SK-N-SH (cell line): ENCODE results near the gene LRRC25. TPM values are rescaled to one million over a fixed set of nuclear protein-coding genes. Genes with fewer than 3 reads are reported as not detected.
"Not testable (repeated sequence)": the region's sequence is repeated elsewhere in the genome, so short reads cannot be mapped to it uniquely, and the experiment has no call there.

Experiments
- CTCF ChIA-PET: fragments of 300-600, 350-600 bp; formaldehyde crosslinking; extraction: SDS; loops from one replicate; lab custom pipeline; 2021; lab: Yijun Ruan, JAX
- POLR2A ChIA-PET: fragments of 350-600 bp; sonication (Branson Sonifier 250); formaldehyde crosslinking; extraction: SDS; loops from one replicate; lab custom pipeline; 2020; ENCODE audit warnings: antibody characterized with exemption, inconsistent platforms; lab: Yijun Ruan, JAX
- DNase-seq: peaks from one replicate; pipeline ENCODE4 v3.0.0; 2012
- H2AFZ ChIP-seq: fragments of 200-600 bp; sonication (generic); 2 replicates; pipeline ENCODE4 v1.8.1; 2016; ENCODE audit warnings: antibody characterized with exemption, mild to moderate bottlenecking, low read depth
- H3F3A ChIP-seq: fragments of 200-600 bp; sonication (generic); replicated peaks from 2 replicates; pipeline ENCODE3; 2016; ENCODE audit warnings: antibody characterized with exemption, mild to moderate bottlenecking; ENCODE audit not compliant: insufficient read depth
- H3K27ac ChIP-seq, 2 experiments: fragments of 200-500 bp in 1 of 2; fragments of 200-600 bp in 1 of 2; sonication (Bioruptor generic) in 1 of 2; sonication (generic), shearing (Covaris generic) in 1 of 2; 2 replicates each; pipeline versions ENCODE4 v1.5.1 to v1.6.1; 2014 to 2016; ENCODE audit warnings: low read depth in 2 of 2, inconsistent platforms in 1 of 2, low read length in 1 of 2, mild to moderate bottlenecking in 1 of 2, mixed read lengths in 1 of 2
- H3K27me3 ChIP-seq: fragments of 200-600 bp; sonication (generic), shearing (Covaris generic); 2 replicates; pipeline ENCODE4 v1.6.1; 2016; ENCODE audit warnings: mixed run types; ENCODE audit not compliant: insufficient read depth
- H3K36me3 ChIP-seq, 2 experiments: fragments of 200-500 bp in 1 of 2; fragments of 200-600 bp in 1 of 2; sonication (Bioruptor generic) in 1 of 2; sonication (generic) in 1 of 2; replicated peaks in 1 of 2; 2 replicates each; pipeline versions ENCODE3 to v1.5.1; 2014 to 2016; ENCODE audit warnings: low read length in 1 of 2, mild to moderate bottlenecking in 1 of 2; ENCODE audit not compliant: insufficient read depth in 2 of 2, control insufficient read depth in 1 of 2
- H3K4me1 ChIP-seq, 2 experiments: fragments of 200-500 bp in 1 of 2; fragments of 200-600 bp in 1 of 2; sonication (Bioruptor generic) in 1 of 2; sonication (generic), shearing (Covaris generic) in 1 of 2; 2 replicates each; pipeline versions ENCODE4 v1.5.1 to v1.6.1; 2014 to 2016; ENCODE audit warnings: low read depth in 1 of 2, low read length in 1 of 2, mixed run types in 1 of 2; ENCODE audit not compliant: insufficient read depth in 2 of 2, control insufficient read depth in 1 of 2
- H3K4me2 ChIP-seq: fragments of 200-600 bp; sonication (generic), shearing (Covaris generic); 2 replicates; pipeline ENCODE4 v1.6.1; 2017; ENCODE audit warnings: mixed run types
- H3K4me3 ChIP-seq, 2 experiments: fragments of 200-500 bp in 1 of 2; fragments of 200-600 bp in 1 of 2; sonication (Bioruptor generic) in 1 of 2; sonication (generic), shearing (Covaris generic) in 1 of 2; 2 replicates each; pipeline versions ENCODE4 v1.5.1 to v1.8.1; 2014 to 2016; ENCODE audit warnings: low read depth in 2 of 2, inconsistent platforms in 1 of 2, low read length in 1 of 2, mild to moderate bottlenecking in 1 of 2, mixed read lengths in 1 of 2, moderate library complexity in 1 of 2
- H3K79me2 ChIP-seq: fragments of 200-600 bp; sonication (generic); 2 replicates; pipeline ENCODE4 v1.8.1; 2017; ENCODE audit warnings: mild to moderate bottlenecking; ENCODE audit not compliant: insufficient read depth
- H3K9ac ChIP-seq: fragments of 200-600 bp; sonication (generic); 2 replicates; pipeline ENCODE4 v1.6.1; 2017; ENCODE audit warnings: mixed run types
- H3K9me2 ChIP-seq: fragments of 200-600 bp; sonication (generic); 2 replicates; pipeline ENCODE4 v1.6.1; 2017; ENCODE audit warnings: mixed run types
- H3K9me3 ChIP-seq: fragments of 200-600 bp; sonication (generic); 2 replicates; pipeline ENCODE4 v1.6.1; 2017; ENCODE audit warnings: mixed run types, mild to moderate bottlenecking, moderate library complexity
- H4K20me1 ChIP-seq: fragments of 200-600 bp; sonication (generic); 2 replicates; pipeline ENCODE4 v1.6.1; 2017; ENCODE audit warnings: mild to moderate bottlenecking, mixed run types; ENCODE audit not compliant: insufficient read depth
- ELF1 ChIP-seq: IDR thresholded peaks from 2 replicates; pipeline ENCODE4 v1.4.0; 2012
- EZH2phosphoT487 ChIP-seq: fragments of 200-600 bp; sonication (generic); IDR thresholded peaks from 2 replicates; pipeline ENCODE4 v1.6.1; 2017; ENCODE audit warnings: low read depth, mixed run types, mild to moderate bottlenecking, antibody characterized with exemption, moderate library complexity, borderline replicate concordance
- FOSL2 ChIP-seq: IDR thresholded peaks from 2 replicates; pipeline ENCODE4 v1.4.0; 2012; ENCODE audit warnings: low read depth, mild to moderate bottlenecking, moderate library complexity, borderline replicate concordance
- GATA2 ChIP-seq: sonication (generic); formaldehyde crosslinking; IDR thresholded peaks from 2 replicates; pipeline ENCODE4 v1.5.0; 2020; ENCODE audit warnings: mild to moderate bottlenecking, missing genetic modification reagents
- NFIC ChIP-seq: IDR thresholded peaks from 2 replicates; pipeline ENCODE4 v1.4.0; 2012; ENCODE audit warnings: borderline replicate concordance
- POLR2AphosphoS5 ChIP-seq: IDR thresholded peaks from 2 replicates; pipeline ENCODE4 v1.6.1; 2012; ENCODE audit warnings: low read depth, low read length
- RAD21 ChIP-seq: IDR thresholded peaks from 2 replicates; pipeline ENCODE4 v1.6.1; 2012; ENCODE audit warnings: mild to moderate bottlenecking, low read length
- RCOR1 ChIP-seq: fragments of 150-350 bp; IDR thresholded peaks from 2 replicates; pipeline ENCODE4 v1.6.1; 2017; ENCODE audit warnings: antibody characterized with exemption, low read length
- YY1 ChIP-seq: IDR thresholded peaks from 2 replicates; pipeline ENCODE4 v1.4.0; 2012; ENCODE audit warnings: low read depth, mild to moderate bottlenecking
- WGBS: methylation state at CpG from one replicate; pipeline ENCODE4 v1.1.6; 2017; ENCODE audit warnings: low lambda C conversion rate; 5-methylcytosine and 5-hydroxymethylcytosine counted together
- polyA plus RNA-seq, 3 experiments: library from polyadenylated mRNA; depleted of rRNA; stranded (reverse); fragments of >200 nt; gene quantifications; 2 replicates each; pipeline ENCODE4 v1.2.3, GENCODE V29; 2012
- TF ChIP-seq, protein P1 (sequence below): fragments of 150-350 bp; IDR thresholded peaks from 2 replicates; pipeline ENCODE4 v1.6.1; 2016; ENCODE audit warnings: mild to moderate bottlenecking, low read depth, low read length
- TF ChIP-seq, protein P2 (sequence below): IDR thresholded peaks from 2 replicates; pipeline ENCODE4; 2012
- TF ChIP-seq, protein P3 (sequence below): fragments of 200-600 bp; sonication (generic); IDR thresholded peaks from 2 replicates; pipeline ENCODE4 v1.6.1; 2017; ENCODE audit warnings: antibody characterized with exemption, mild to moderate bottlenecking, moderate library complexity

Gene LRRC25
- polyA plus RNA-seq, 1 of the 3 experiments (the other 2 are of a cell fraction), result not detected

DNA sequence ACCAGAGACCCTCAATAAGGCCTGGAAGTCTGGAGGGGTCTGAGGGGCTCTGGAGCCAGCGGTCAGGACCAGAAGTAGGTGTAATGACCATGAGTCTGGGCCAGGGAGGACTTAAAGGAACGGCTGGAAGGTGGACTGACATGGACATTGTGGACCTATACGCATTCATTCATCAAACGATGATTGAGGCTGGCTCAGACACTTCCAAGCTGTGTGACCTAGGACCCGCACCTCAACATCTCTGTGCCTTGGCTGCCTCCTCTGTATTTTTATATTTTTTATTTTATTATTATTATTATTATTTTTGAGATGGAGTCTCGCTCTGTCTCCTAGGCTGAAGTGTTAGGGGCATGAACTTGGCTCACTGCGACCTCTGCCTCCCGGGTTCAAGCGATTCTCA, 9.3 kb upstream of the LRRC25 start:
- CTCF ChIA-PET, result interaction anchor here (1.3 to 2.8 kb wide), 3 partner anchors 18 to 66 kb away, joined by 3 to 15 read pairs (median 12); partner anchors contain the start of gene PGPEP1
- no peaks in the 10 kb centered on the region for H3K9me3 ChIP-seq

DNA sequence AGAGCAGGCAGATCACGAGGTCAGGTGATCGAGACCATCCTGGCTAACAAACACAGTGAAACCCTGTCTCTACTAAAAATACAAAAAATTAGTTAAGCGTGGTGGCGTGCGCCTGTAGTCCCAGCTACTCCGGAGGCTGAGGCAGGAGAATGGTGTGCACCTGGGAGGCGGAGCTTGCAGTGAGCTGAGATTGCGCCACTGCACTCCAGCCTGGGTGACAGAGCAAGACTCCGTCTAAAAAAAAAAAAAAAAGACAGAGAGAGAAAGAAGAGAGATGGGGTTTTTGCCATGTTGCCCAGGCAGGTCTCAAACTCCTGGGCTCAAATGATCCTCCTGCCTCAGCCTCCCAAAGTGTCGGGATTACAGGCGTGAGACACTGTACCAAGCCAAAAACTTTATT, 8.3 kb upstream of the LRRC25 start:
- POLR2A ChIA-PET, H4K20me1 ChIP-seq, H3K4me3 ChIP-seq, H3K9ac ChIP-seq, H3K27ac ChIP-seq, H3K9me2 ChIP-seq, H2AFZ ChIP-seq, H3F3A ChIP-seq, H3K4me1 ChIP-seq, H3K4me2 ChIP-seq, H3K9me3 ChIP-seq, H3K27me3 ChIP-seq, DNase-seq, H3K79me2 ChIP-seq, H3K36me3 ChIP-seq: not testable (repeated sequence)
- WGBS, result 93% methylated on average over 11 of the region's 11 CpGs
- CTCF ChIA-PET, result interaction anchor here (1.5 to 2.8 kb wide), 3 partner anchors 8 to 56 kb away, joined by 5 to 15 read pairs (median 12); no protein-coding TSS in a partner anchor

More for the DNA sequence above, 9.3 kb upstream of the LRRC25 start:
- 91% methylated on average over 9 of the region's 9 CpGs for WGBS
- Histone ChIP-seq H3K27ac (no peak overlapping the region), H3K9me2 (no peaks in the 10 kb centered on the region), H3K36me3 (no peaks in the 10 kb centered on the region), H3F3A (no peaks in the 10 kb centered on the region), H4K20me1 (no peaks in the 10 kb centered on the region), H3K4me1 (no peaks in the 10 kb centered on the region), H3K4me3 (no peak overlapping the region), H3K79me2 (no peaks in the 10 kb centered on the region), H2AFZ (no peak overlapping the region), H3K27me3 (no peaks in the 10 kb centered on the region), H3K9ac (no peak overlapping the region), H3K4me2 (no peak overlapping the region)
- TF ChIP-seq RAD21 (no peak), POLR2AphosphoS5 (no peak), FOSL2 (no peak), EZH2phosphoT487 (no peak), RCOR1 (no peak), ELF1 (no peak), NFIC (no peak), GATA2 (no peak), YY1 (no peak)
- TF ChIP-seq, protein P1, sequence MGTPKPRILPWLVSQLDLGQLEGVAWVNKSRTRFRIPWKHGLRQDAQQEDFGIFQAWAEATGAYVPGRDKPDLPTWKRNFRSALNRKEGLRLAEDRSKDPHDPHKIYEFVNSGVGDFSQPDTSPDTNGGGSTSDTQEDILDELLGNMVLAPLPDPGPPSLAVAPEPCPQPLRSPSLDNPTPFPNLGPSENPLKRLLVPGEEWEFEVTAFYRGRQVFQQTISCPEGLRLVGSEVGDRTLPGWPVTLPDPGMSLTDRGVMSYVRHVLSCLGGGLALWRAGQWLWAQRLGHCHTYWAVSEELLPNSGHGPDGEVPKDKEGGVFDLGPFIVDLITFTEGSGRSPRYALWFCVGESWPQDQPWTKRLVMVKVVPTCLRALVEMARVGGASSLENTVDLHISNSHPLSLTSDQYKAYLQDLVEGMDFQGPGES, result no peak
- TF ChIP-seq, protein P2, sequence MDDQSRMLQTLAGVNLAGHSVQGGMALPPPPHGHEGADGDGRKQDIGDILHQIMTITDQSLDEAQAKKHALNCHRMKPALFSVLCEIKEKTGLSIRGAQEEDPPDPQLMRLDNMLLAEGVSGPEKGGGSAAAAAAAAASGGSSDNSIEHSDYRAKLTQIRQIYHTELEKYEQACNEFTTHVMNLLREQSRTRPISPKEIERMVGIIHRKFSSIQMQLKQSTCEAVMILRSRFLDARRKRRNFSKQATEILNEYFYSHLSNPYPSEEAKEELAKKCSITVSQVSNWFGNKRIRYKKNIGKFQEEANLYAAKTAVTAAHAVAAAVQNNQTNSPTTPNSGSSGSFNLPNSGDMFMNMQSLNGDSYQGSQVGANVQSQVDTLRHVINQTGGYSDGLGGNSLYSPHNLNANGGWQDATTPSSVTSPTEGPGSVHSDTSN, result no peak
- TF ChIP-seq, protein P3, sequence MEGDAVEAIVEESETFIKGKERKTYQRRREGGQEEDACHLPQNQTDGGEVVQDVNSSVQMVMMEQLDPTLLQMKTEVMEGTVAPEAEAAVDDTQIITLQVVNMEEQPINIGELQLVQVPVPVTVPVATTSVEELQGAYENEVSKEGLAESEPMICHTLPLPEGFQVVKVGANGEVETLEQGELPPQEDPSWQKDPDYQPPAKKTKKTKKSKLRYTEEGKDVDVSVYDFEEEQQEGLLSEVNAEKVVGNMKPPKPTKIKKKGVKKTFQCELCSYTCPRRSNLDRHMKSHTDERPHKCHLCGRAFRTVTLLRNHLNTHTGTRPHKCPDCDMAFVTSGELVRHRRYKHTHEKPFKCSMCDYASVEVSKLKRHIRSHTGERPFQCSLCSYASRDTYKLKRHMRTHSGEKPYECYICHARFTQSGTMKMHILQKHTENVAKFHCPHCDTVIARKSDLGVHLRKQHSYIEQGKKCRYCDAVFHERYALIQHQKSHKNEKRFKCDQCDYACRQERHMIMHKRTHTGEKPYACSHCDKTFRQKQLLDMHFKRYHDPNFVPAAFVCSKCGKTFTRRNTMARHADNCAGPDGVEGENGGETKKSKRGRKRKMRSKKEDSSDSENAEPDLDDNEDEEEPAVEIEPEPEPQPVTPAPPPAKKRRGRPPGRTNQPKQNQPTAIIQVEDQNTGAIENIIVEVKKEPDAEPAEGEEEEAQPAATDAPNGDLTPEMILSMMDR, result no peak
- POLR2A ChIA-PET, result no interaction called here
- DNase-seq, result no peak

DNA sequence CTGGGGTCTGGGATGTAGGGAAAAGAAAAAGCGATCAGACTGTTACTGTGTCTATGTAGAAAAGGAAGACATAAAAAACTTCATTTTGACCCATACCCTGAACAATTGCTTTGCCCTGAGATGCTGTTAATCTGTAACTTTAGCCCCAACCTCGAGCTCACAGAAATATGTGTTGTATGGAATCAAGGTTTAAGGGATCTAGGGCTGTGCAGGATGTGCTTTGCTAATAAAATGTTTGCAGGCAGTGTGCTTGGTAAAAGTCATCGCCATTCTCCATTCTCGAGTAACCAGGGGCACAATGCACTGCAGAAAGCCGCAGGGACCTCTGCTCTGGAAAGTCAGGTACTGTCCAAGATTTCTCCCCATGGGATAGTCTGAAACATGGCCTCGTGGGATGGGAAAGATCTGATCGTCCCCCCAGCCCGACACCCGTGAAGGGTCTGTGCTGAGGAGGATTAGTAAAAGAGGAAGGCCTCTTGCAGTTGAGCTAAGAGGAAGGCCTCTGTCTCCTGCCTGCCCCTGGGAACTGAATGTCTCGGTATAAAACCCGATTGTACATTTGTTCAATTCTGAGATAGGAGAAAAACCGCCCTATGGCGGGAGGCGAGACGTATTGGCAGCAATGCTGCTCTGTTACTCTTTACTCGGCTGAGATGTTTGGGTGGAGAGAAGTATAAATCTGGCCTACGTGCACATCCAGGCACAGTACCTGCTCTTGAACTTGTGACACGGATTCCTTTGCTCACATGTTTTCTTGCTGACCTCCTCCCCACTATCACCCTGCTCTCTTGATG, 5.2 kb upstream of the LRRC25 start:
- H4K20me1 ChIP-seq, H3K4me1 ChIP-seq, H3K79me2 ChIP-seq, H3K4me3 ChIP-seq, DNase-seq, H3K27me3 ChIP-seq, H3K36me3 ChIP-seq, POLR2A ChIA-PET, H3K9ac ChIP-seq, H3K9me2 ChIP-seq, H2AFZ ChIP-seq, H3F3A ChIP-seq, H3K9me3 ChIP-seq, H3K4me2 ChIP-seq, H3K27ac ChIP-seq: not testable (repeated sequence)
- 86% methylated on average over 15 of the region's 18 CpGs for WGBS
- CTCF ChIA-PET, result interaction anchor here (1.5 to 2.6 kb wide), 4 partner anchors 8 to 14 kb away, joined by 5 to 16 read pairs (median 10); no protein-coding TSS in a partner anchor
